A673 (cell line): Measurements from ENCODE around the gene RGS16. TPM values are rescaled to one million over a fixed set of nuclear protein-coding genes. Genes with fewer than 3 reads are reported as not detected.
A peak's percentile ranks its signal among the peaks of the same experiment; 100 is the strongest.

Experiments used
- BruUV-seq: library from RNA; stranded (reverse); fragments of 400-500 nt; replicated peaks from 2 replicates; lab custom pipeline; 2021; lab: Mats Ljungman, UMichigan
- CTCF ChIA-PET: fragments of 300-600 bp; sonication (Branson Sonifier 250); formaldehyde crosslinking; loops from one replicate; lab custom pipeline; 2022; ENCODE audit warnings: antibody characterized with exemption; lab: Charles Lee
- POLR2A ChIA-PET: fragments of 300-600 bp; sonication (Branson Sonifier 250); formaldehyde crosslinking; loops from one replicate; lab custom pipeline; 2022; ENCODE audit warnings: antibody characterized with exemption; ENCODE audit not compliant: low non-redundant PET; lab: Charles Lee
- DNase-seq: peaks from one replicate; pipeline ENCODE4 v3.0.0-alpha.2; 2015; ENCODE audit warnings: low spot score
- H3K27ac ChIP-seq: fragments of 200-600 bp; sonication (generic); 2 replicates; pipeline ENCODE4 v1.5.1; 2016; ENCODE audit warnings: mixed run types, low read depth, mild to moderate bottlenecking, mixed read lengths, antibody characterized with exemption, low read length; ENCODE audit not compliant: poor library complexity, severe bottlenecking
- H3K27me3 ChIP-seq: fragments of 200-600 bp; sonication (generic); replicated peaks from 2 replicates; pipeline ENCODE4 v1.6.1; 2017; ENCODE audit warnings: mixed run types, low read depth, mild to moderate bottlenecking, mixed read lengths, antibody characterized with exemption, low read length; ENCODE audit not compliant: insufficient read depth, poor library complexity
- H3K36me3 ChIP-seq: fragments of 200-600 bp; sonication (generic); 2 replicates; pipeline ENCODE4 v1.6.1; 2016; ENCODE audit warnings: mixed run types, mild to moderate bottlenecking, mixed read lengths, antibody characterized with exemption, low read length; ENCODE audit not compliant: insufficient read depth, poor library complexity, severe bottlenecking
- H3K4me1 ChIP-seq: fragments of 200-600 bp; sonication (generic); 2 replicates; pipeline ENCODE4 v1.6.1; 2017; ENCODE audit warnings: mixed run types, mild to moderate bottlenecking, mixed read lengths, antibody characterized with exemption, low read length; ENCODE audit not compliant: insufficient read depth, poor library complexity, severe bottlenecking
- H3K4me3 ChIP-seq: fragments of 200-600 bp; sonication (generic); 2 replicates; pipeline ENCODE4 v1.5.1; 2016; ENCODE audit warnings: low read depth, mixed run types, mild to moderate bottlenecking, mixed read lengths, low read length; ENCODE audit not compliant: poor library complexity, severe bottlenecking
- H3K9me3 ChIP-seq: fragments of 200-600 bp; sonication (generic); 2 replicates; pipeline ENCODE4 v1.6.1; 2016; ENCODE audit warnings: mixed run types, low read depth, mild to moderate bottlenecking, mixed read lengths, antibody characterized with exemption, low read length; ENCODE audit not compliant: poor library complexity, severe bottlenecking
- EZH2 ChIP-seq: fragments of 200-600 bp; sonication (generic); IDR thresholded peaks from 2 replicates; pipeline ENCODE4 v1.6.1; 2017; ENCODE audit warnings: borderline replicate concordance, low read depth, mild to moderate bottlenecking, mixed read lengths, antibody characterized with exemption, low read length; ENCODE audit not compliant: poor library complexity, severe bottlenecking
- intact Hi-C: fragments of 100-400 bp; cut with micrococcal nuclease; formaldehyde crosslinking; loops from one replicate; pipeline ENCODE4 v1.10.0; 2022; ENCODE audit not compliant: unreplicated experiment
- total RNA-seq: library from RNA; stranded (reverse); gene quantifications from 2 replicates; pipeline ENCODE4 v1.2.3, GENCODE V29; 2021
- TF ChIP-seq, protein P1 (sequence below): fragments of 300-800, 200-600 bp; sonication (generic); conservative IDR thresholded peaks from 2 replicates; pipeline ENCODE4 v1.5.1; 2017; ENCODE audit warnings: low read depth, mild to moderate bottlenecking, antibody characterized with exemption, low read length, moderate library complexity, mixed read lengths

RGS16 gene
- total RNA-seq, 1 experiment from 2014 or later: 22.1 TPM

DNA sequence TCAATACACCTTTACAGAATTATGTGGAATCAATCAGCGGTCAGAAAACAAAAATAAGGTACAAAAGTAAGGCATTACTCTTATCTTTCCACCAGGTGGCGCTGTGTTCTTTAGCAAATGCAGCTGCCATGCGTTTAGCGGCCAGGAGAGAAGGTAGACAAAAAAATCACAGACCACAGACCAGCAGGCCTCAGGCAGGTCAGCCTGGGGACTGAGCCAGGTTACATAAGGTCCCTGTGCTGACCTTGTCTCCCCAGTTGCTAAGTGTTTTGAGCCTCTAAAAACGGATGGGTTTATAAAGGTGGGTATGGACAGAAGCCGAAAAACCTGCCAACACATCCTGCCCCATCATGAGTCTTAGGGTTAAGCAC is 2.8 kb downstream of the RGS16 start:
- intact Hi-C loops: loop anchor here (1.0 to 5.0 kb wide), 2 partner anchors 71 to 181 kb away; no protein-coding TSS in a partner anchor
- Histone ChIP-seq H3K4me3 (peak overlapping the region; percentile 65), H3K27me3 (no peaks in the 10 kb centered on the region), H3K27ac (peak overlapping the region; percentile 39), H3K9me3 (no peaks in the 10 kb centered on the region), H3K4me1 (peaks cover 30% of the 10 kb centered on the region), H3K36me3 (peaks cover 43% of the 10 kb centered on the region)
- ChIA-PET CTCF (interaction anchor here (1.3 to 3.1 kb wide), 3 partner anchors 181 to 185 kb away, joined by 14 to 40 read pairs (median 19); no protein-coding TSS in a partner anchor), POLR2A (interaction anchor here (0.6 kb wide), 1 partner anchor 16 kb away, joined by 7 read pairs; no protein-coding TSS in a partner anchor)
- TF ChIP-seq, protein P1, sequence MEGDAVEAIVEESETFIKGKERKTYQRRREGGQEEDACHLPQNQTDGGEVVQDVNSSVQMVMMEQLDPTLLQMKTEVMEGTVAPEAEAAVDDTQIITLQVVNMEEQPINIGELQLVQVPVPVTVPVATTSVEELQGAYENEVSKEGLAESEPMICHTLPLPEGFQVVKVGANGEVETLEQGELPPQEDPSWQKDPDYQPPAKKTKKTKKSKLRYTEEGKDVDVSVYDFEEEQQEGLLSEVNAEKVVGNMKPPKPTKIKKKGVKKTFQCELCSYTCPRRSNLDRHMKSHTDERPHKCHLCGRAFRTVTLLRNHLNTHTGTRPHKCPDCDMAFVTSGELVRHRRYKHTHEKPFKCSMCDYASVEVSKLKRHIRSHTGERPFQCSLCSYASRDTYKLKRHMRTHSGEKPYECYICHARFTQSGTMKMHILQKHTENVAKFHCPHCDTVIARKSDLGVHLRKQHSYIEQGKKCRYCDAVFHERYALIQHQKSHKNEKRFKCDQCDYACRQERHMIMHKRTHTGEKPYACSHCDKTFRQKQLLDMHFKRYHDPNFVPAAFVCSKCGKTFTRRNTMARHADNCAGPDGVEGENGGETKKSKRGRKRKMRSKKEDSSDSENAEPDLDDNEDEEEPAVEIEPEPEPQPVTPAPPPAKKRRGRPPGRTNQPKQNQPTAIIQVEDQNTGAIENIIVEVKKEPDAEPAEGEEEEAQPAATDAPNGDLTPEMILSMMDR: peak; percentile 88
- no peak for TF ChIP-seq EZH2
- peak; percentile 84 for DNase-seq
- no TSS peak for BruUV-seq

DNA sequence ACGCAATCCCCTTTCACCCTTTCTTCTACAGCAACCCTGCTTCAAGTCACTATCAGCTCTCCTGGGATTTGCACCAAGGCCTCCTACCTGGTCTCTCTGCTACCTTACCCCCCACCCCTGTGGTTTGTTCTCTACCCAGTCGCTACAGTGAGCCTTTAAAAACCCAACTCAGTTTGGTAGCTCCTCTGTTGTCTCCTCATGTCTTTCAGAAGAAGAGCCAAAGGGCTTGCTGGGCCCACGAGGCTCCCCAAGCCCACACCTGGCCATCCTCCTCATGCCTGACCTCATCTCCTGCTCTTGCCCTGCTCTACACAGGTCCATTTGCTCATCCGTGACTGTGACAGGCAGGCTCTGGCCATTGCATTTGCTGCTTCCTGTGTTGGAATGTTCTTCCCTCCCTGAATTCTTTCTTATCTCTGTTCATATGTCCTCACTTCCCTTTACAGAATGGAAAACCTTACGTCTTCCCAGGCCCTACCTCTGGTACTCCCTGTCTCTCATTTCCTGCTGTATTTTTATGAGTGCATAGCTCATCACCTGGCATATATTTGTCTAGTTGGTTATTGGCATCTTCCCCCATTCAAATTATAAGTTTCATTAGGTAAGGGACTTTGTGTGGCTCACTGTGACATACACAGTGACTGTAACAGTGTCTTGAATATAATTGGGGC is 3.3 kb downstream of the RGS16 start:
- Histone ChIP-seq H3K4me1 (peaks cover 29% of the 10 kb centered on the region), H3K9me3 (no peaks in the 10 kb centered on the region), H3K27me3 (no peaks in the 10 kb centered on the region), H3K36me3 (peaks cover 43% of the 10 kb centered on the region), H3K4me3 (peak overlapping the region; percentile 65), H3K27ac (peak overlapping the region; percentile 1)
- no peak for TF ChIP-seq EZH2
- TF ChIP-seq, protein P1: no peak
- intact Hi-C loops: loop anchor here (1.0 to 5.0 kb wide), 2 partner anchors 71 to 181 kb away; no protein-coding TSS in a partner anchor
- ChIA-PET POLR2A (interaction anchor here (0.6 kb wide), 1 partner anchor 16 kb away, joined by 7 read pairs; no protein-coding TSS in a partner anchor), CTCF (interaction anchor here (1.3 to 3.1 kb wide), 3 partner anchors 181 to 186 kb away, joined by 14 to 40 read pairs (median 19); no protein-coding TSS in a partner anchor)
- no TSS peak for BruUV-seq
- DNase-seq: no peak

DNA sequence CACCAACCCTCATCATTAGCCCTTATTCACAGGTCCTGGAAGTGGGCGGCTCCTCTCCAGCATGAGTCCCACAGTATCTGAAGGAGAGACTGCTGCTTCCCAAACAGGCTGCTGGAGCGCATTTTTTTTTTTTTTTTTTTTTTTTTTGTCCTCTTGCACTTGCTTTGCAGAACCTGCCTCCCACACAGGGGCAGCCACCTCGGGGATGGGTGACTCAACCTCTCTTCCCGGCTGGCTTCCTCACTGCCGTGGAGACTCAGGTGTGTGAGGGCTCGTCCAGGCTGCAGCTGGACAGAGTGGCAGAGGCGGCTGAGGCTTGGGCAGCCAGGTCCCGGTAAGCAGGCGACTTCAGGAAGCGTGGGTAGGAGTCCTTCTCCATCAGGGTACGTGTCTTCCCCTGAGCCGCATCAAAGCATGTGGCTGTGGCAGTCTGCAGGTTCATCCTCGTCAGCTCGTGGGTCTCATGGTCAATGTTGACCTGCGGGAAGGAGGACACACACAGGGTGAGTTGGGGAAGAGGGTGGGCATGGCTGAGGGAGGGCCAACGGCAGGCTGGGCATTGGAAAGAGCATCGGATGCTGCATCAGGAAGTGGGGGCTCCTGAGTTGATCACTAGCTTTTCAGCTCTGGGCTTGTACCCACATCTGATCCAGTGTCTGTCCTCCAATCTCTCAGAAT is 4.0 kb downstream of the RGS16 start:
- Histone ChIP-seq H3K4me1 (peaks cover 29% of the 10 kb centered on the region), H3K36me3 (peaks cover 43% of the 10 kb centered on the region), H3K27ac (peak overlapping the region; percentile 1), H3K27me3 (no peaks in the 10 kb centered on the region), H3K9me3 (no peaks in the 10 kb centered on the region), H3K4me3 (no peak overlapping the region)
- BruUV-seq: no TSS peak
- TF ChIP-seq EZH2: no peak
- TF ChIP-seq, protein P1: no peak
- intact Hi-C loops: loop anchor here (5.0 kb wide), 1 partner anchor 72 kb away; no protein-coding TSS in a partner anchor
- CTCF ChIA-PET: interaction anchor here (1.2 to 3.1 kb wide), 2 partner anchors 182 to 185 kb away, joined by 3 to 40 read pairs; no protein-coding TSS in a partner anchor
- POLR2A ChIA-PET: no interaction called here
- DNase-seq: no peak
